Karpas-422 (cell line): ENCODE results near the gene CLRN2. TPM values are rescaled to one million over a fixed set of nuclear protein-coding genes. Genes with fewer than 3 reads are reported as not detected.
A peak's percentile ranks its signal among the peaks of the same experiment; 100 is the strongest.

Source experiments
- DNase-seq: peaks from one replicate; pipeline ENCODE4 v3.0.0-alpha.2; 2015
- H2AFZ ChIP-seq: fragments of 200-600 bp; sonication (generic); 2 replicates; pipeline ENCODE4 v1.6.1; 2014; ENCODE audit warnings: antibody characterized with exemption, low read length, mixed read lengths
- H3K27ac ChIP-seq: fragments of 200-600 bp; sonication (generic); 2 replicates; pipeline ENCODE4 v1.5.1; 2014; ENCODE audit warnings: mild to moderate bottlenecking, low read length, moderate library complexity
- H3K27me3 ChIP-seq: fragments of 200-600 bp; sonication (generic); 2 replicates; pipeline ENCODE4 v1.6.1; 2014; ENCODE audit warnings: low read length, mixed read lengths
- H3K36me3 ChIP-seq: fragments of 200-600 bp; sonication (generic); 2 replicates; pipeline ENCODE4 v1.6.1; 2014; ENCODE audit warnings: low read length, mixed read lengths; ENCODE audit not compliant: insufficient read depth
- H3K4me1 ChIP-seq: fragments of 200-600 bp; sonication (generic); 2 replicates; pipeline ENCODE4 v1.6.1; 2014; ENCODE audit warnings: mild to moderate bottlenecking, low read length, mixed read lengths
- H3K4me2 ChIP-seq: fragments of 200-600 bp; sonication (generic); 2 replicates; pipeline ENCODE4 v1.6.1; 2014; ENCODE audit warnings: low read length, low read depth, mild to moderate bottlenecking; ENCODE audit not compliant: poor library complexity, severe bottlenecking
- H3K4me3 ChIP-seq: fragments of 200-600 bp; sonication (generic); 2 replicates; pipeline ENCODE4 v1.5.1; 2014; ENCODE audit warnings: mild to moderate bottlenecking, antibody characterized with exemption, low read length, mixed read lengths
- H3K79me2 ChIP-seq: fragments of 200-600 bp; sonication (generic); 2 replicates; pipeline ENCODE4 v1.6.1; 2014; ENCODE audit warnings: mild to moderate bottlenecking, low read length, mixed read lengths
- H3K9ac ChIP-seq: fragments of 200-600 bp; sonication (generic); 2 replicates; pipeline ENCODE4 v1.6.0; 2014; ENCODE audit warnings: low read length
- H3K9me2 ChIP-seq: fragments of 200-600 bp; sonication (generic), shearing (Covaris generic); replicated peaks from 2 replicates; pipeline ENCODE4 v1.6.0; 2014; ENCODE audit warnings: mild to moderate bottlenecking, low read length, moderate library complexity; ENCODE audit not compliant: insufficient read depth
- H3K9me3 ChIP-seq: fragments of 300-700, 200-600 bp; sonication (generic); 2 replicates; pipeline ENCODE4 v1.6.1; 2014; ENCODE audit warnings: low read length, mixed read lengths
- H4K20me1 ChIP-seq: fragments of 200-600 bp; sonication (generic); 2 replicates; pipeline ENCODE4 v1.6.1; 2014; ENCODE audit warnings: mild to moderate bottlenecking, antibody characterized with exemption, low read length, low read depth; ENCODE audit not compliant: insufficient read depth
- total RNA-seq: library from RNA; depleted of rRNA; stranded (reverse); fragments of >200 nt; shearing (Covaris generic); gene quantifications from 2 replicates; pipeline ENCODE4 v1.2.3, GENCODE V29; 2014; ENCODE audit warnings: low replicate concordance

CLRN2 gene
- total RNA-seq, 1 experiment from 2014 or later = not detected

- H3K4me1 ChIP-seq = no peaks in the 10 kb centered on the region
- H3K4me2 ChIP-seq = no peak overlapping the region
- peaks cover 19% of the 10 kb centered on the region for H3K79me2 ChIP-seq
- peaks cover 32% of the 10 kb centered on the region for H3K36me3 ChIP-seq
- DNase-seq = no peak
- no peak overlapping the region for H3K4me3 ChIP-seq
- H3K9me2 ChIP-seq = no peaks in the 10 kb centered on the region
- H2AFZ ChIP-seq = no peak overlapping the region
- 0 out of 2 replicates have a peak, but pooled peaks cover 6% of the 10 kb centered on the region for H4K20me1 ChIP-seq
- no peaks in the 10 kb centered on the region for H3K27me3 ChIP-seq
- no peak overlapping the region for H3K27ac ChIP-seq
- H3K9ac ChIP-seq = no peak overlapping the region
- no peaks in the 10 kb centered on the region for H3K9me3 ChIP-seq
These were observed 21.3 kb upstream of the CLRN2 start for GRCh38 chr4:17493619-17494018.

GRCh38 chr4:17494258-17495190 lies 20.4 kb upstream of the CLRN2 start:
- Histone ChIP-seq H3K4me3 (no peak overlapping the region), H3K36me3 (peaks cover 30% of the 10 kb centered on the region; the same call in 1 of the 2 replicates)

GRCh38 chr4:17497890-17498523 lies 17.0 kb upstream of the CLRN2 start:
- Histone ChIP-seq H3K9ac (no peak overlapping the region), H3K4me1 (no peaks in the 10 kb centered on the region), H3K36me3 (peaks cover 45% of the 10 kb centered on the region; the same call in 1 of the 2 replicates), H3K27ac (no peak overlapping the region), H3K9me2 (no peaks in the 10 kb centered on the region), H3K9me3 (no peaks in the 10 kb centered on the region), H3K4me2 (no peak overlapping the region), H2AFZ (no peak overlapping the region), H3K27me3 (no peaks in the 10 kb centered on the region), H3K79me2 (peaks cover 36% of the 10 kb centered on the region), H4K20me1 (0 out of 2 replicates have a peak, but pooled peaks cover 6% of the 10 kb centered on the region), H3K4me3 (no peak overlapping the region)
- no peak for DNase-seq

More at GRCh38 chr4:17494258-17495190, 20.4 kb upstream of the CLRN2 start:
- Histone ChIP-seq H2AFZ (no peak overlapping the region), H3K9me3 (no peaks in the 10 kb centered on the region), H3K79me2 (peaks cover 27% of the 10 kb centered on the region), H4K20me1 (0 out of 2 replicates have a peak, but pooled peaks cover 6% of the 10 kb centered on the region), H3K4me2 (no peak overlapping the region), H3K4me1 (no peaks in the 10 kb centered on the region), H3K9me2 (no peaks in the 10 kb centered on the region), H3K27me3 (no peaks in the 10 kb centered on the region), H3K27ac (no peak overlapping the region), H3K9ac (no peak overlapping the region)
- no peak for DNase-seq

- Histone ChIP-seq H3K27ac (no peak overlapping the region), H3K27me3 (no peaks in the 10 kb centered on the region), H3K36me3 (peaks cover 47% of the 10 kb centered on the region; the same call in 1 of the 2 replicates), H4K20me1 (no peaks in the 10 kb centered on the region), H3K9ac (no peak overlapping the region), H3K9me3 (no peaks in the 10 kb centered on the region), H3K4me2 (no peak overlapping the region), H2AFZ (no peak overlapping the region), H3K79me2 (peaks cover 39% of the 10 kb centered on the region), H3K4me1 (no peaks in the 10 kb centered on the region), H3K4me3 (no peak overlapping the region), H3K9me2 (no peaks in the 10 kb centered on the region)
- DNase-seq = no peak
These were observed 14.4 kb upstream of the CLRN2 start for GRCh38 chr4:17500574-17500973.

GRCh38 chr4:17502756-17503155 lies 12.2 kb upstream of the CLRN2 start:
- H3K9ac ChIP-seq = no peak overlapping the region
- no peaks in the 10 kb centered on the region for H3K4me1 ChIP-seq
- H3K79me2 ChIP-seq = peaks cover 54% of the 10 kb centered on the region
- H4K20me1 ChIP-seq = no peaks in the 10 kb centered on the region
- no peaks in the 10 kb centered on the region for H3K9me2 ChIP-seq
- peaks cover 49% of the 10 kb centered on the region; the same call in 1 of the 2 replicates for H3K36me3 ChIP-seq
- no peak overlapping the region for H3K4me2 ChIP-seq
- DNase-seq = no peak
- no peak overlapping the region for H2AFZ ChIP-seq
- no peak overlapping the region for H3K4me3 ChIP-seq
- no peaks in the 10 kb centered on the region for H3K9me3 ChIP-seq
- no peaks in the 10 kb centered on the region for H3K27me3 ChIP-seq
- no peak overlapping the region for H3K27ac ChIP-seq

- Histone ChIP-seq H3K9ac (no peak overlapping the region), H3K9me2 (no peaks in the 10 kb centered on the region), H3K27me3 (no peaks in the 10 kb centered on the region), H3K36me3 (peaks cover 47% of the 10 kb centered on the region; the same call in 1 of the 2 replicates), H3K9me3 (no peaks in the 10 kb centered on the region), H2AFZ (no peak overlapping the region), H4K20me1 (no peaks in the 10 kb centered on the region), H3K27ac (no peak overlapping the region), H3K4me1 (no peaks in the 10 kb centered on the region), H3K79me2 (peaks cover 46% of the 10 kb centered on the region), H3K4me2 (no peak overlapping the region), H3K4me3 (no peak overlapping the region)
- no peak for DNase-seq
These were observed 10.9 kb upstream of the CLRN2 start for GRCh38 chr4:17504081-17504480.

GRCh38 chr4:17510582-17510981 lies 4.4 kb upstream of the CLRN2 start:
- peak overlapping the region; percentile 78 for H3K4me2 ChIP-seq
- peak overlapping the region; percentile 82 for H3K9ac ChIP-seq
- H2AFZ ChIP-seq = no peak overlapping the region
- no peaks in the 10 kb centered on the region for H3K9me2 ChIP-seq
- no peak for DNase-seq
- no peaks in the 10 kb centered on the region for H3K27me3 ChIP-seq
- H4K20me1 ChIP-seq = no peaks in the 10 kb centered on the region
- H3K4me3 ChIP-seq = peak overlapping the region; percentile 79
- H3K27ac ChIP-seq = peak overlapping the region; percentile 44
- peaks cover 24% of the 10 kb centered on the region; the same call in 1 of the 2 replicates for H3K36me3 ChIP-seq
- H3K79me2 ChIP-seq = peaks cover 48% of the 10 kb centered on the region
- no peaks in the 10 kb centered on the region for H3K9me3 ChIP-seq
- peaks cover 28% of the 10 kb centered on the region for H3K4me1 ChIP-seq

GRCh38 chr4:17511051-17511450 lies 3.9 kb upstream of the CLRN2 start:
- Histone ChIP-seq H3K27ac (peak overlapping the region; percentile 44), H3K36me3 (peaks cover 24% of the 10 kb centered on the region; the same call in 1 of the 2 replicates), H3K9me2 (no peaks in the 10 kb centered on the region), H4K20me1 (no peaks in the 10 kb centered on the region), H3K27me3 (no peaks in the 10 kb centered on the region), H3K4me3 (peak overlapping the region; percentile 79), H3K79me2 (peaks cover 44% of the 10 kb centered on the region), H2AFZ (peak overlapping the region; percentile 70; the same call in 1 of the 2 replicates), H3K4me2 (peak overlapping the region; percentile 78), H3K9me3 (no peaks in the 10 kb centered on the region), H3K9ac (peak overlapping the region; percentile 82), H3K4me1 (peaks cover 28% of the 10 kb centered on the region)
- DNase-seq = peak; percentile 71
